ENCODE measurements around the gene RTN4RL1.

The RTN4RL1 gene

DNA sequence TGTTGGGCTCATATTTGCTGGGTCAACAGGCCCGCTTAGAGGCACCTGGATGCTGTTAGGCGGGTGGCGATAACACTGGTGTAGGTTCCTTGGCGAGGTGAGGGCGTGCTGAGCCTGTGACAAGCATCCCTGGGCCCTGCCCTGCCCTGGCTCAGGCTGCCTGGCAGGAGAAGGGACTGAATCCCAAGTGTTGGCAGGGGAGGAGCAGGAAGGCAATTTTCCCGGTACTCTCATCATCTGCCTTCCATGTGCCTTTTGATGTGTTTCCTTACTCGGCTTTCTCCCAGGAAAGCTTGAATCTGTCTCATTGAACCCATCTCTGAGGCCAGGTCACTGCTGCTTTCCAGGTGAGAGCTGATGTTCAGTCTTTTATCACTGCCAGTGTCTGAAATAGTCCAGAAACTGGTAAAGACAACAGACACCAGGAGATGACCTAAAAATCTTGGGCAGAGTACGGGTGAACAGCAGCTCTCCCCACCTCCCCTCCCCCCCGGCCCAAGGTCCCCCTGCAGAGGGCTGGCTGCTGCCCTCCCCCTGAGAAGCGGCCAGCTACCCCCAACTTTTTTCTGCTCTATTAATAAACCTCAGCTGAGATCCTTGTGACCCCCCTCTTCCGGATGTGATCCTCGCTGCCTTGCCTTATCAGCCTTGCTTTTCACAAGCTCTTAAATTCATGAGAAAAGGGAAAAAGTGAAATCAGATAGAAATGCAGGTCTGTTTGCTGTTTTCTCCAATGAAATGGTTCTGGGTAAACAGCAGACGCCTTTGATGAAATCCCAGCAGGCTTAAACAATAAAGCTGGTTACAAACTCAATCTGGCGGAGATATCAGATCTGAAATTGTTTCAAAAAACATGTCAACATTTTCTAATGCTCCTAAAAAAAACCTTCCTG lies 29.0 kb downstream of the RTN4RL1 start:
- Histone ChIP-seq H3K36me3 (no peaks in the 10 kb centered on the region), H3K4me1 (peaks cover 0 to 39% (median 32%) of the 10 kb centered on the region in 4 donors), H3K9me3 (no peaks in the 10 kb centered on the region), H3K27me3 (peaks cover 0 to 7% of the 10 kb centered on the region in 2 donors), H3K4me3 (no peak overlapping the region), H3K27ac (no peak overlapping the region)
- intact Hi-C loops (cut with DNase I; ENCODE audit: low total_unique reads), result no loop called here
- DNase-seq, result no peak
- TF ChIP-seq, protein P1, sequence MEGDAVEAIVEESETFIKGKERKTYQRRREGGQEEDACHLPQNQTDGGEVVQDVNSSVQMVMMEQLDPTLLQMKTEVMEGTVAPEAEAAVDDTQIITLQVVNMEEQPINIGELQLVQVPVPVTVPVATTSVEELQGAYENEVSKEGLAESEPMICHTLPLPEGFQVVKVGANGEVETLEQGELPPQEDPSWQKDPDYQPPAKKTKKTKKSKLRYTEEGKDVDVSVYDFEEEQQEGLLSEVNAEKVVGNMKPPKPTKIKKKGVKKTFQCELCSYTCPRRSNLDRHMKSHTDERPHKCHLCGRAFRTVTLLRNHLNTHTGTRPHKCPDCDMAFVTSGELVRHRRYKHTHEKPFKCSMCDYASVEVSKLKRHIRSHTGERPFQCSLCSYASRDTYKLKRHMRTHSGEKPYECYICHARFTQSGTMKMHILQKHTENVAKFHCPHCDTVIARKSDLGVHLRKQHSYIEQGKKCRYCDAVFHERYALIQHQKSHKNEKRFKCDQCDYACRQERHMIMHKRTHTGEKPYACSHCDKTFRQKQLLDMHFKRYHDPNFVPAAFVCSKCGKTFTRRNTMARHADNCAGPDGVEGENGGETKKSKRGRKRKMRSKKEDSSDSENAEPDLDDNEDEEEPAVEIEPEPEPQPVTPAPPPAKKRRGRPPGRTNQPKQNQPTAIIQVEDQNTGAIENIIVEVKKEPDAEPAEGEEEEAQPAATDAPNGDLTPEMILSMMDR (IDR thresholded peaks at IDR 0.05), result no peak

- no peak overlapping the region for H3K27ac ChIP-seq
- H3K36me3 ChIP-seq, result no peaks in the 10 kb centered on the region
- TF ChIP-seq, protein P1 (IDR thresholded peaks at IDR 0.05), result no peak
- peaks cover 0 to 37% (median 32%) of the 10 kb centered on the region in 4 donors for H3K4me1 ChIP-seq
- no peaks in the 10 kb centered on the region for H3K9me3 ChIP-seq
- DNase-seq, result no peak
- intact Hi-C loops (cut with DNase I; ENCODE audit: low total_unique reads), result no loop called here
- H3K27me3 ChIP-seq, result peaks cover 0 to 7% of the 10 kb centered on the region in 2 donors
- no peak overlapping the region for H3K4me3 ChIP-seq
Measured at GRCh38 chr17:1995321-1995892, 29.7 kb downstream of the RTN4RL1 start.

GRCh38 chr17:1994707-1995106 lies 30.4 kb downstream of the RTN4RL1 start:
- intact Hi-C loops (cut with DNase I; ENCODE audit: low total_unique reads), result no loop called here
- no peak overlapping the region for H3K4me3 ChIP-seq
- no peaks in the 10 kb centered on the region for H3K9me3 ChIP-seq
- peaks cover 0 to 31% (median 26%) of the 10 kb centered on the region in 4 donors for H3K4me1 ChIP-seq
- DNase-seq, result no peak
- H3K27me3 ChIP-seq, result peaks cover 0 to 7% of the 10 kb centered on the region in 2 donors
- no peak overlapping the region for H3K27ac ChIP-seq
- TF ChIP-seq, protein P1 (IDR thresholded peaks at IDR 0.05), result no peak
- no peaks in the 10 kb centered on the region for H3K36me3 ChIP-seq

GRCh38 chr17:1992541-1992940 lies 32.6 kb downstream of the RTN4RL1 start:
- Histone ChIP-seq H3K27ac (no peak overlapping the region), H3K4me3 (no peak overlapping the region), H3K9me3 (no peaks in the 10 kb centered on the region), H3K36me3 (no peaks in the 10 kb centered on the region), H3K27me3 (peaks cover 0 to 7% of the 10 kb centered on the region in 2 donors), H3K4me1 (peaks cover 0 to 23% (median 10%) of the 10 kb centered on the region in 4 donors)
- intact Hi-C loops (cut with DNase I; ENCODE audit: low total_unique reads), result no loop called here
- DNase-seq, result no peak
- TF ChIP-seq, protein P1 (IDR thresholded peaks at IDR 0.05), result no peak

DNA sequence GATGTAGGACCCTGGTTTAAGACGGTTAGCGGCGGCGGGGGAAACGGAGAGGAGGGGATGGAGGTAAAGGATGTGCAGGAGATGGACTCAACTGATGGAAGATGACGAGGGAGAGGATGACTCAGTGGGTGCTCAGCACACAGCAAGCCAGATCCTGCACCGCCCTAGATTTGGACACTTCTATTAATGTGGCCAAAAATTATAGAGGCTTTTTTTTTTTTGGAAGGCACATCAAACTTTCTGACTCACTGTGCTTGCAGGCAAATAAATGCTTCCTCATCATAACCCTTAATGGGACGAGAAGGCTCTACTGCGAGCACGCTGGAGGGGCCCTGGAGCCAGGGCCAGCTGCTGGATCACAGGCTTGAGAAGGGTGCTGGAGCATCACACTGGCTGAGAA lies 36.0 kb downstream of the RTN4RL1 start:
- H3K4me1 ChIP-seq, result peaks cover 0 to 15% (median 4%) of the 10 kb centered on the region in 4 donors
- no peak overlapping the region for H3K4me3 ChIP-seq
- no peak overlapping the region for H3K27ac ChIP-seq
- no peaks in the 10 kb centered on the region for H3K9me3 ChIP-seq
- H3K27me3 ChIP-seq, result peaks cover 0 to 7% of the 10 kb centered on the region in 2 donors
- intact Hi-C loops (cut with DNase I; ENCODE audit: low total_unique reads), result no loop called here
- TF ChIP-seq, protein P1 (IDR thresholded peaks at IDR 0.05), result no peak
- DNase-seq, result peak; percentile 57 to 76
- H3K36me3 ChIP-seq, result no peaks in the 10 kb centered on the region
